ENCODE measurements around the gene COL20A1. TPM values are rescaled to one million over a fixed set of nuclear protein-coding genes. Genes with fewer than 3 reads are reported as not detected.

The COL20A1 gene
- total RNA-seq, 6 experiments from 2014 or later, result not detected

- intact Hi-C loops (cut with DNase I), result no loop called here
- 22% methylated on average over 20 of the region's 30 CpGs for WGBS (ENCODE audit: insufficient coverage, low coverage, low lambda C conversion rate, missing lambda C conversion rate)
- no peaks in the 10 kb centered on the region for H3K9me3 ChIP-seq
Observed at GRCh38 chr20:63261795-63262528, 31.0 kb upstream of the COL20A1 start.

GRCh38 chr20:63262836-63263235, 30.1 kb upstream of the COL20A1 start:
- H3K9me3 ChIP-seq, result no peaks in the 10 kb centered on the region
- intact Hi-C loops (cut with DNase I), result no loop called here
- TF ChIP-seq POLR2A (IDR thresholded peaks at IDR 0.05) (no peak), CTCF (IDR thresholded peaks at IDR 0.05) (no peak)
- no peaks in the 10 kb centered on the region for H3K36me3 ChIP-seq
- no peak for DNase-seq
- no peaks in the 10 kb centered on the region for H3K4me1 ChIP-seq
- no peaks in the 10 kb centered on the region for H3K27me3 ChIP-seq
- ATAC-seq, result no peak
- WGBS (ENCODE audit: insufficient coverage, low coverage, low lambda C conversion rate, missing lambda C conversion rate), result 63% methylated on average over 3 of the region's 9 CpGs
- no peak overlapping the region for H3K4me3 ChIP-seq
- no peak overlapping the region for H3K27ac ChIP-seq

More at GRCh38 chr20:63261795-63262528, 31.0 kb upstream of the COL20A1 start:
- TF ChIP-seq CTCF (IDR thresholded peaks at IDR 0.05) (no peak), POLR2A (IDR thresholded peaks at IDR 0.05) (no peak)
- H3K36me3 ChIP-seq, result no peaks in the 10 kb centered on the region
- no peaks in the 10 kb centered on the region for H3K27me3 ChIP-seq
- no peaks in the 10 kb centered on the region for H3K4me1 ChIP-seq
- H3K4me3 ChIP-seq, result no peak overlapping the region
- ATAC-seq, result no peak
- no peak for DNase-seq
- no peak overlapping the region for H3K27ac ChIP-seq

- no peaks in the 10 kb centered on the region for H3K27me3 ChIP-seq
- TF ChIP-seq CTCF (IDR thresholded peaks at IDR 0.05) (no peak), POLR2A (IDR thresholded peaks at IDR 0.05) (no peak)
- H3K4me3 ChIP-seq, result no peak overlapping the region
- no peaks in the 10 kb centered on the region for H3K36me3 ChIP-seq
- no peak for DNase-seq
- H3K4me1 ChIP-seq, result no peaks in the 10 kb centered on the region
- ATAC-seq, result no peak
- H3K27ac ChIP-seq, result no peak overlapping the region
- H3K9me3 ChIP-seq, result no peaks in the 10 kb centered on the region
- 42% methylated on average over 2 of the region's 10 CpGs for WGBS (ENCODE audit: insufficient coverage, low coverage, low lambda C conversion rate, missing lambda C conversion rate)
- intact Hi-C loops (cut with DNase I), result no loop called here
Observed at GRCh38 chr20:63264000-63264399, 29.0 kb upstream of the COL20A1 start.

- Histone ChIP-seq H3K4me1 (no peaks in the 10 kb centered on the region), H3K27ac (no peak overlapping the region), H3K4me3 (no peak overlapping the region), H3K27me3 (no peaks in the 10 kb centered on the region), H3K36me3 (no peaks in the 10 kb centered on the region), H3K9me3 (no peaks in the 10 kb centered on the region)
- ATAC-seq (no peak), DNase-seq (no peak)
- TF ChIP-seq POLR2A (IDR thresholded peaks at IDR 0.05) (no peak), CTCF (IDR thresholded peaks at IDR 0.05) (no peak)
- intact Hi-C loops (cut with DNase I), result no loop called here
- WGBS (ENCODE audit: insufficient coverage, low coverage, low lambda C conversion rate, missing lambda C conversion rate), result 41% methylated on average over 7 of the region's 14 CpGs
Observed at GRCh38 chr20:63264519-63264918, 28.5 kb upstream of the COL20A1 start.

Data from right lobe of liver (tissue), 6 donors.